Fibroblast of villous mesenchyme (primary cell): ENCODE data around the gene VAT1L. TPM values are rescaled to one million over a fixed set of nuclear protein-coding genes. Genes with fewer than 3 reads are reported as not detected.
A peak's percentile ranks its signal among the peaks of the same experiment; 100 is the strongest.

Source experiments
- DNase-seq: peaks from one replicate; pipeline ENCODE4 v3.0.0-alpha.2; 2010; ENCODE audit warnings: low read depth
- H3K4me3 ChIP-seq: 2 replicates; pipeline ENCODE4 v1.5.1; 2011; ENCODE audit warnings: low read depth, mild to moderate bottlenecking, low read length
- CTCF ChIP-seq: IDR thresholded peaks from 2 replicates; pipeline ENCODE4 v1.5.1; 2012; ENCODE audit warnings: low read depth, mild to moderate bottlenecking, low read length; ENCODE audit not compliant: insufficient read depth
- total RNA-seq: library from RNA; depleted of rRNA; stranded (reverse); fragments of >200 nt; gene quantifications from 2 replicates; pipeline ENCODE4 v1.2.3, GENCODE V29; 2012

The VAT1L gene
- total RNA-seq, 1 donor, result 37.6 TPM

DNA sequence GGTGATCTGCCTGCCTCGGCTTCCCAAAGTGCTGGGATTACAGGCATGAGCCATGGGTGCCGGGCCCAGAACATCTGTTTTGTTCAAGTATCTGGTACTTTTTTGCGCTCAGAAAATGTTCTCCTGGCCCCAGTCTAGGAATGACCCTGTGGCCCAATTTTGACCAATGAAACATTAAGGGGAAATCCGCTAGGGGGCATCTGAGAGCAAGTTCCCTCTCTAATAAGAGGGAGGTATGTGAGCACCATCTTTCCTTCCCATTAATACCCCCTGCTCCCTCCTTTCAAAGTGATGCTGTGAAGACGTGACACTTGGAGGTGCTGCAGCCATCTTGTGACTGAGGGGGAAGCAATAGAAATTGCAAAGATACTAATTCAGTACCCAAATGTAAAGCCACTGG lies 217.5 kb downstream of the VAT1L start:
- TF ChIP-seq CTCF, result peak; percentile 47
- no peak for DNase-seq
- no peak overlapping the region for H3K4me3 ChIP-seq

GRCh38 chr16:78007121-78007520 lies 218.8 kb downstream of the VAT1L start:
- TF ChIP-seq CTCF, result no peak
- no peak for DNase-seq
- no peak overlapping the region for H3K4me3 ChIP-seq

DNA sequence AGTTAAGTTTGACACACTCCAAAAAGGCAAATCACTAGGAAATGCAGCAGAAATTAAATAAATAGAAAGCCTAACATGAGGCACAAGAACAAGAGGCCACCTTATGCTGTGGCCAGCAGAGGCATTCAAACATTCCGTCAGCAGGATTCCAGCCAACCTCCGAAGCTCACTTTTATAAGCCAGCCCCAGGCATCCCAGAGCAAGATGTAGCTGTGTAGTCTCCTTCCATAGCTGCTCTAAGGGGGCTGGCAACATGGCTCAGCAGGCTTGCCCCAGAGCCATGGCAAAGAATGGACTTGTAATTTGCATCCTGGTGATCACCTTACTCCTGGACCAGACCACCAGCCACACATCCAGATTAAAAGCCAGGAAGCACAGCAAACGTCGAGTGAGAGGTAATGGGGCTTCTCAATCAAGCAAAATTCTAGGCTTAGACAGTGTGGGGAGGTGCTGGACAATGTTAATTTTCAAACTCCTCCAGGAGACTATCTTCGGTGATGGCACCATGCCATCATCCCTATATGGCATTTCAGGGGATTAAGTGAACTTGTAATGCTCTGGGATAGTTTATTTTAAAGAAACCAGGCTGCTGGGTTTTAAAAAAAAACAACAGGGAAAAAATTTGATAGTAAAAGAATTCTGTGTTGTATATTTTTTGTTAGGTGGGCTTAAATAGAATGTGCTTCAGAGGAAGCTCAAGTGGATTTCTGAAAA lies 234.1 kb downstream of the VAT1L start, which contains the start of gene CLEC3A:
Gene CLEC3A, plus strand, starts transcription at position 202 of the 714 bp plus-strand sequence. Its CDS starts 79 bp downstream, at position 281.
- peak within 1 kb of the TSS; percentile 24 for H3K4me3 ChIP-seq
- DNase-seq, result peak; percentile 75
- no peak for TF ChIP-seq CTCF

GRCh38 chr16:78024159-78024558 lies 235.8 kb downstream of the VAT1L start:
- no peak overlapping the region for H3K4me3 ChIP-seq
- no peak for TF ChIP-seq CTCF
- DNase-seq, result no peak

GRCh38 chr16:78025631-78026030 lies 237.3 kb downstream of the VAT1L start:
- H3K4me3 ChIP-seq, result no peak overlapping the region
- DNase-seq, result no peak
- no peak for TF ChIP-seq CTCF

DNA sequence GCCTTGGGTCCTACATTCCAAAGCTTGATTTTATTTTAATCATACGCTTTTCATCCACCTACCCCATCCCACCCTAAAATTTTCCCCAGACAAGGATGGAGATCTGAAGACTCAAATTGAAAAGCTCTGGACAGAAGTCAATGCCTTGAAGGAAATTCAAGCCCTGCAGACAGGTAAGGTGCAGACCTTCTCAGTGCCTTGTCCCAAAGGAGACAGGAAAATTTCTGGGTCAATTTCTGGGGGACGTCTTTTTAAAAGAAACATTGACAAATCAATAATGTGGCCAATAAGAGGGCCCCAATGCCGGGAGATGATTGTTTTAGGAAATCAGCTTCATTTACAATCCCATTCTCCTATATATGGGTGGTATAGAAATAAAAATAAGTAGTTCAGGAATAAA lies 239.7 kb downstream of the VAT1L start:
- TF ChIP-seq CTCF, result no peak
- no peak for DNase-seq
- no peak overlapping the region for H3K4me3 ChIP-seq

Other genes starting within 250 kb of the VAT1L start
- 6.0 and 6.4 TPM in 2 replicates for gene NUDT7, start 66.0 kb upstream of the VAT1L start, total RNA-seq
- not detected in 2 replicates for gene CLEC3A, start 234.0 kb downstream of the VAT1L start, total RNA-seq